Measurements from ENCODE around the gene GPLD1.

DNA sequence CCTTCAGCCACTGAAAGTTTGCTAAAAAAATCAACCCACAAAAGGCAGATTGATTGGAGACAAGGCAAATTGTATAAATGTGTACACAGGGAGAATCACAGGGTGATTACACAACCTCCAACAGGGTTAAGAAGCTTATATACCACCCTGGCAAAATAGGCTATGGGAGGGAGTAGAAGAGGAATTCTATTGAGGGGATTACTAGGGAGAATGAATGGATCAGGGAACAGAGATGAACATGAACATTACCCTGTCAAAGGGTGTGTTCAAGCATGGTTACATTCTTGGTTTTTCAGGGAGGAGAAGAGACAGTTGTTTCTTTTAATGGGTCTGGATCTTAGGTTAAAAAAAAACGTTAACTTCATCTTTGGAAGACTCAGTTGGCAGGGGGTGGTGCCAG, 91.7 kb downstream of the GPLD1 start:
- TF ChIP-seq TAF1 (conservative IDR thresholded peaks at IDR 0.05) (no peak), HNF4A (conservative IDR thresholded peaks at IDR 0.05) (no peak), SP1 (IDR thresholded peaks at IDR 0.05) (no peak), FOXA1 (IDR thresholded peaks at IDR 0.05) (no peak), YY1 (IDR thresholded peaks at IDR 0.05) (no peak), JUND (IDR thresholded peaks at IDR 0.05) (no peak), GABPA (IDR thresholded peaks at IDR 0.05 in 1 of 2, conservative IDR thresholded peaks at IDR 0.05 in 1 of 2) (no peak), FOXA2 (IDR thresholded peaks at IDR 0.05) (no peak), RAD21 (IDR thresholded peaks at IDR 0.05) (no peak), EGR1 (IDR thresholded peaks at IDR 0.05; ENCODE audit: low read depth in 2 of 2) (no peak)
- TF ChIP-seq, protein P1, sequence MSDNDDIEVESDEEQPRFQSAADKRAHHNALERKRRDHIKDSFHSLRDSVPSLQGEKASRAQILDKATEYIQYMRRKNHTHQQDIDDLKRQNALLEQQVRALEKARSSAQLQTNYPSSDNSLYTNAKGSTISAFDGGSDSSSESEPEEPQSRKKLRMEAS (IDR thresholded peaks at IDR 0.05): no peak
- TF ChIP-seq, protein P2, sequence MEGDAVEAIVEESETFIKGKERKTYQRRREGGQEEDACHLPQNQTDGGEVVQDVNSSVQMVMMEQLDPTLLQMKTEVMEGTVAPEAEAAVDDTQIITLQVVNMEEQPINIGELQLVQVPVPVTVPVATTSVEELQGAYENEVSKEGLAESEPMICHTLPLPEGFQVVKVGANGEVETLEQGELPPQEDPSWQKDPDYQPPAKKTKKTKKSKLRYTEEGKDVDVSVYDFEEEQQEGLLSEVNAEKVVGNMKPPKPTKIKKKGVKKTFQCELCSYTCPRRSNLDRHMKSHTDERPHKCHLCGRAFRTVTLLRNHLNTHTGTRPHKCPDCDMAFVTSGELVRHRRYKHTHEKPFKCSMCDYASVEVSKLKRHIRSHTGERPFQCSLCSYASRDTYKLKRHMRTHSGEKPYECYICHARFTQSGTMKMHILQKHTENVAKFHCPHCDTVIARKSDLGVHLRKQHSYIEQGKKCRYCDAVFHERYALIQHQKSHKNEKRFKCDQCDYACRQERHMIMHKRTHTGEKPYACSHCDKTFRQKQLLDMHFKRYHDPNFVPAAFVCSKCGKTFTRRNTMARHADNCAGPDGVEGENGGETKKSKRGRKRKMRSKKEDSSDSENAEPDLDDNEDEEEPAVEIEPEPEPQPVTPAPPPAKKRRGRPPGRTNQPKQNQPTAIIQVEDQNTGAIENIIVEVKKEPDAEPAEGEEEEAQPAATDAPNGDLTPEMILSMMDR (IDR thresholded peaks at IDR 0.05; ENCODE audit: low read depth, low read length, missing input control): no peak
- TF ChIP-seq, protein P3, sequence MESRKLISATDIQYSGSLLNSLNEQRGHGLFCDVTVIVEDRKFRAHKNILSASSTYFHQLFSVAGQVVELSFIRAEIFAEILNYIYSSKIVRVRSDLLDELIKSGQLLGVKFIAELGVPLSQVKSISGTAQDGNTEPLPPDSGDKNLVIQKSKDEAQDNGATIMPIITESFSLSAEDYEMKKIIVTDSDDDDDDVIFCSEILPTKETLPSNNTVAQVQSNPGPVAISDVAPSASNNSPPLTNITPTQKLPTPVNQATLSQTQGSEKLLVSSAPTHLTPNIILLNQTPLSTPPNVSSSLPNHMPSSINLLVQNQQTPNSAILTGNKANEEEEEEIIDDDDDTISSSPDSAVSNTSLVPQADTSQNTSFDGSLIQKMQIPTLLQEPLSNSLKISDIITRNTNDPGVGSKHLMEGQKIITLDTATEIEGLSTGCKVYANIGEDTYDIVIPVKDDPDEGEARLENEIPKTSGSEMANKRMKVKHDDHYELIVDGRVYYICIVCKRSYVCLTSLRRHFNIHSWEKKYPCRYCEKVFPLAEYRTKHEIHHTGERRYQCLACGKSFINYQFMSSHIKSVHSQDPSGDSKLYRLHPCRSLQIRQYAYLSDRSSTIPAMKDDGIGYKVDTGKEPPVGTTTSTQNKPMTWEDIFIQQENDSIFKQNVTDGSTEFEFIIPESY (IDR thresholded peaks at IDR 0.05): no peak
- TF ChIP-seq, protein P4, sequence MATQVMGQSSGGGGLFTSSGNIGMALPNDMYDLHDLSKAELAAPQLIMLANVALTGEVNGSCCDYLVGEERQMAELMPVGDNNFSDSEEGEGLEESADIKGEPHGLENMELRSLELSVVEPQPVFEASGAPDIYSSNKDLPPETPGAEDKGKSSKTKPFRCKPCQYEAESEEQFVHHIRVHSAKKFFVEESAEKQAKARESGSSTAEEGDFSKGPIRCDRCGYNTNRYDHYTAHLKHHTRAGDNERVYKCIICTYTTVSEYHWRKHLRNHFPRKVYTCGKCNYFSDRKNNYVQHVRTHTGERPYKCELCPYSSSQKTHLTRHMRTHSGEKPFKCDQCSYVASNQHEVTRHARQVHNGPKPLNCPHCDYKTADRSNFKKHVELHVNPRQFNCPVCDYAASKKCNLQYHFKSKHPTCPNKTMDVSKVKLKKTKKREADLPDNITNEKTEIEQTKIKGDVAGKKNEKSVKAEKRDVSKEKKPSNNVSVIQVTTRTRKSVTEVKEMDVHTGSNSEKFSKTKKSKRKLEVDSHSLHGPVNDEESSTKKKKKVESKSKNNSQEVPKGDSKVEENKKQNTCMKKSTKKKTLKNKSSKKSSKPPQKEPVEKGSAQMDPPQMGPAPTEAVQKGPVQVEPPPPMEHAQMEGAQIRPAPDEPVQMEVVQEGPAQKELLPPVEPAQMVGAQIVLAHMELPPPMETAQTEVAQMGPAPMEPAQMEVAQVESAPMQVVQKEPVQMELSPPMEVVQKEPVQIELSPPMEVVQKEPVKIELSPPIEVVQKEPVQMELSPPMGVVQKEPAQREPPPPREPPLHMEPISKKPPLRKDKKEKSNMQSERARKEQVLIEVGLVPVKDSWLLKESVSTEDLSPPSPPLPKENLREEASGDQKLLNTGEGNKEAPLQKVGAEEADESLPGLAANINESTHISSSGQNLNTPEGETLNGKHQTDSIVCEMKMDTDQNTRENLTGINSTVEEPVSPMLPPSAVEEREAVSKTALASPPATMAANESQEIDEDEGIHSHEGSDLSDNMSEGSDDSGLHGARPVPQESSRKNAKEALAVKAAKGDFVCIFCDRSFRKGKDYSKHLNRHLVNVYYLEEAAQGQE (IDR thresholded peaks at IDR 0.05): no peak
